Activated CD4-positive, alpha-beta T cell treated with anti-CD3 and anti-CD28 coated beads, Interleukin-2, amount 50 U/mL, for 1 hour (primary cell): ENCODE data around the gene WWTR1.

Source experiments
- DNase-seq: peaks from one replicate; pipeline ENCODE4 v3.0.0-alpha.2; 2020

Gene WWTR1

GRCh38 chr3:149523512-149524299 lies 134.1 kb downstream of the WWTR1 start:
- no peak for DNase-seq

- DNase-seq: no peak
These were observed 137.9 kb downstream of the WWTR1 start for GRCh38 chr3:149519912-149520311.

GRCh38 chr3:149516920-149517319 lies 140.9 kb downstream of the WWTR1 start:
- no peak for DNase-seq

GRCh38 chr3:149515249-149515648 lies 142.6 kb downstream of the WWTR1 start:
- no peak for DNase-seq

GRCh38 chr3:149514471-149514870 lies 143.4 kb downstream of the WWTR1 start:
- DNase-seq: no peak

- peak; percentile 8 for DNase-seq
These were observed 145.6 kb downstream of the WWTR1 start for GRCh38 chr3:149512073-149512782.

GRCh38 chr3:149511040-149511626 lies 146.7 kb downstream of the WWTR1 start:
- no peak for DNase-seq

GRCh38 chr3:149510480-149510879 lies 147.3 kb downstream of the WWTR1 start:
- no peak for DNase-seq

- DNase-seq: no peak
These were observed 148.3 kb downstream of the WWTR1 start for GRCh38 chr3:149509526-149509925.

- DNase-seq: no peak
These were observed 150.1 kb downstream of the WWTR1 start for GRCh38 chr3:149507491-149508324.

GRCh38 chr3:149506965-149507364 lies 150.9 kb downstream of the WWTR1 start:
- DNase-seq: no peak

- DNase-seq: no peak
These were observed 151.3 kb downstream of the WWTR1 start for GRCh38 chr3:149506540-149506939.

GRCh38 chr3:149502438-149502837 lies 155.4 kb downstream of the WWTR1 start:
- DNase-seq: no peak

GRCh38 chr3:149501524-149501923 lies 156.3 kb downstream of the WWTR1 start:
- no peak for DNase-seq

- DNase-seq: no peak
These were observed 159.7 kb downstream of the WWTR1 start for GRCh38 chr3:149497966-149498670.

- DNase-seq: no peak
These were observed 160.9 kb downstream of the WWTR1 start for GRCh38 chr3:149496891-149497290.

- DNase-seq: no peak
These were observed 162.2 kb downstream of the WWTR1 start for GRCh38 chr3:149495581-149496125.

GRCh38 chr3:149494759-149495580 lies 162.9 kb downstream of the WWTR1 start:
- DNase-seq: no peak

- DNase-seq: peak; percentile 4
These were observed 163.6 kb downstream of the WWTR1 start for GRCh38 chr3:149494022-149494758.

GRCh38 chr3:149493315-149494021 lies 164.4 kb downstream of the WWTR1 start:
- no peak for DNase-seq
